ENCODE results near the gene RSL24D1.
"Not testable (repeated sequence)": the region's sequence is repeated elsewhere in the genome, so short reads cannot be mapped to it uniquely, and the experiment has no call there.

RSL24D1 gene

DNA sequence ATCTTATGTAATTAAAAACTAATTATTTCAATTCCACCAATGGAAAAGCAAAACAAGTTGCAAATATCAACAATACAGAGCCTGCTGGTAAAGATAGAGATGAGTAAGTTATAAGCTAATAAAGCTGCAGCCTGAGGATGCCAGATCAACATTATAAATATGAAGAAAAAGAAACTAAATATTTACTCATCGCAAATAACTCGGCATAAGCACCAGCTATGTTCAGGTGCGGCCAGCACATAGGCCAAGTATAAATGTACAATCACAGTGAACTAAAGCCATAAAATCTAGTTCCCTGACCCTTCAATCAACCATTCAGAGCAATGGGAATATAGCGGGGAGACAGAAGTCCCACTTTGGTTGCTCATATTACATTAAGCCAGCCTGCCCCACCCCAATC lies 7.7 kb upstream of the RSL24D1 start:
- DNase-seq = no peak

- no peak for DNase-seq
Observed at GRCh38 chr15:55202206-55202605, 5.5 kb upstream of the RSL24D1 start.

DNA sequence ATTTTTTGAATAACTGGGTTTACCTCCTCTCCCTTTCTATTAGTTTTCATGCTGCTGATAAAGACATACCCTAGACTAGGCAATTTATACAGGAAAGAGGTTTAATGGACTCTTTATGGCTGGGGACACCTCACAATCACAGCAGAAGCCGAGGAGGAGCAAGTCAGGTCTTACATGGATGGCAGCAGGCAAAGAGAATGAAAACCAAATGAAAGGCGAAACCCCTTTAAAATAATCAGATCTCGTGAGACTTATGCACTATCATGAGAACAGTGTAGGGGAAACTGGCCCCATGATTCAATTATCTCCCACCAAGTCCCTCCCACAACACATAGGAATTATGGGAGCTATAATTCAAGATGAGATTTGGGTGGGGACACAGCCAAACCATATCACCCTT lies 2.0 kb upstream of the RSL24D1 start:
- DNase-seq = no peak

DNA sequence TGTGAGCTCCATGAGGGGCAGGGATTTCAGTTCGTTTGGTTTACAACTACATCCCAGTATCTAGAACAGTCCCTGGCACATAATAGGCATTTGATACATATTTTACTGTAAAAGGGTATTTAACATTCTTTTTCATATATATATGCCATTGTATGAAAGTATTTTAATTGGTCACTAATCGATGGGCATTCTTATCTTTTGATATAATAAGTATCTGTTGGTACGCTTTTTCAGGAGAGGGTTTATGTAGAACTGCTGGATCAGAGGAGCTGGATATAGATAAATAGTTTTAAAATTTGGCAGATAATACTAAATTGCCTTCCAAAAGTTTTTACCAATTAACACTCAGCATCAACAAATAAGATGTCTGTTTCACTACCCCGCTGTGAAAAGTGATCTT lies 978 bp upstream of the RSL24D1 start:
- DNase-seq = no peak

DNA sequence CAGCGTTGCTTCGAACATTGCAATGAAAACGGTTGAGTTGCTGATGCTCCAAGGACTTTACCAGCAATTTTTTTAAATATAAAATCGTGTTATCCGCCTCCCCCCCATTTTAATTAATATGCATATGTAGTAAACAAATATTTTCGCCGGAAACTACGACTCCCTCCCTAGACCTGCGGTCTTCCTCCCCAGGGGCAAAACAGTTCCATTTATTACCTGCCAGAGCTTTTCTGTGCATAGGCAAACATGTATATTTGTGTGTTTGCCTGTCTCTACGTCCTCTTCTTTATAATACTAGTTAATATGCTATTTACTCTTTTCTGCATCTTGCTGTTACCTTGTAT lies 593 bp upstream of the RSL24D1 start:
- no peak for DNase-seq

GRCh38 chr15:55195996-55196395 lies 745 bp downstream of the RSL24D1 start:
- peak; percentile 48 for DNase-seq

DNA sequence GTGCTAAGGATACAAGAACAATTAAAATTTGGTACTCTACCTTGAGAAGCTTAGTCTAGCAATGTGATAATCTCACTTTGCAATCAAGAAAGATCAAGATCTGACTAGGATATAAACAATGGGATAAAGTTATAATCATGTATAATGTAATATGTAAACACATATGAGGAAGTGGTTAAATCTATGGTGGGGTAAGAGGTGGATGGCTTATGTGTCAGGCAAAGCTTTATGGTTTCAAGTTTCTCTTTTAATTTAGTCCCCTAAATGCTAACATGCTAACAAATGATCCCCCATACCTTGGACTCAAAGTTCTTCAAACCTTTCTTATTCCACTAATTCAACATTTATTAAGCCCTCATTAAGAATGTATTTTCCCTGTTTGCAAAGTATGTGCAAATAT lies 2.5 kb downstream of the RSL24D1 start:
- peak; percentile 69 for DNase-seq

DNA sequence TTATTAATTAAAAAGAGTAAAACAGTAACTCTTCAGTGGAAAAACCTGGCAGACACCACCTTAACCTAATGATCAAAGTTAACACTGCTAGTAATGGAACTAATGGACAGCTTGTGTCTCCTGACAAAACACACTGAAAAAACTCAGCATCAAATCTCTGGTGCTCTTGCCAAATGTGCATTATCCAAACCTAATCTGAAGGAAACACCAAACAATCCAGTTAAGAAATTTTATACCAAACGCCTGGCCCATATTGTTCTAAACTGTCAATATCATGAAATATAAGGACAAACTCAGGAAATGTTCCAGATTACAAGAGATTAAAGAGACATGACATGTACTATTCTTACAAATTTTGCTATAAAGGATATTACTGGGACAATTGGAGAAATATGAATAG lies 10.4 kb downstream of the RSL24D1 start:
- no peak for DNase-seq

GRCh38 chr15:55183679-55184078 lies 13.1 kb downstream of the RSL24D1 start:
- no peak for DNase-seq

DNA sequence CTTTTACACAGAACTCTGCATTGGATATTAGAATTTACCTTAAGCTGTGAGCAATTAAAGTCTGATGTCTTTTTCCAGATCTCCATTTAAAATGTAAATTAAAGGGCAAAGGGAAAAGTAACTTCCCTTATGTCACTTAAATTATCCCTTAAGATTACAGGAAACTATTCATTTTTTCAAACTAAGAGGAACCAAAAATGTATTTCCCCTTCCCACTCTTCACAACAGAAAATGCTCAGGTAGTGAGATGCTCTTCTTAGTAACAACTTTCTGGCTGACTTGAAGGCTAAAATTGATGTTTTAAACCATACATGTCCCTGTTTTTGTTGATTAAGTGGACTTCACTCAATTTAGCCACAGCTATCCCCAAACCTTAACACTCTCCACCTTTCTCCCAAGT lies 17.6 kb downstream of the RSL24D1 start:
- DNase-seq = peak; percentile 26

GRCh38 chr15:55170361-55170760 lies 26.4 kb downstream of the RSL24D1 start:
- no peak for DNase-seq

DNA sequence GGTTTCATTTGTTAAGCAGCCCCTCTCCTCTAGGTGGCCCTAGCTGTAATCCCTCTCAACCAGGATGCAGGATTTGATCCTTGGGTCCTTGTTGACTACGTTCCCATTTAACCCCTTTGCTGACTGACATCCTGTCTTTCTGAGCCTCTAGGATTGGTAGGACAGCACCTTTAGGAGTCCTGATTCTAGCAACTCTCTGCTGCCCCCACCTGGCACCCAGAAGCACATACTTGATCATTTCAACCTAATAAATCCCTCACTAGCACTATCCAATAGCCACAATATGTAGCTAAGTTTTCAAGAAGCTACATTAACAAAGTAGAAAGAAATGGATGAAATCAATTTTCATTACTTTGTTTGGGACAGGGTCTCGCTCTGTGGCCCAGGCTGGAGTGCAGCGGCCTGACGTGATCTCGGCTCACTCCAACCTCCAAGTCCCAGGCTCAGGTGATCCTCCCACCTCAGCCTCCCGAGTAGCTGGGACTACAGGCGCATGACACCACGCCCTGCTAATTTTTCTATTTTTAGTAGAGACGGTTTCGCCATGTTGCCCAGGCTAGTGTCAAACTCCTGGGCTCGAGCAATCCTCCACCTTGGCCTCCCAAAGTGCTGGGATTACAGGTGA lies 28.3 kb downstream of the RSL24D1 start:
- DNase-seq = peak; percentile 47

DNA sequence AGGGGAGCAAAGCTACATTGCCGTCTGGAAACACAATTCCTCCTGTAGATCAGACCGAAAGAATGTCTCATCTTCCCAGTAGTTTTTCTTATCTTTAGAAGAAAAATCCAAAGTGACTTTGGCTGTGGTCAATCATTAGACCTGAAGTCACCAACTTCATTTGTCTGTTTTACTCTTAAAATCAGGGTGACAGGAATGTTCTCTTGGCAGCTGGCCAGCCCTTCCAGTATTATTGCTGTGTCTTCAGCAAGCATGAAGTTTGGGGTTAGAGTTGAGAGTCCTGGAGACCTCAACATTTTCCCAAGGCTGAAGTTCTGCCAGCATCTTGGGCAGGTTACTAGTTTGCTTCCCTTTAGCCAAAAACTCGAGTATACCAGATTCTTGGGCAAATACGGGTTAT lies 32.5 kb downstream of the RSL24D1 start:
- no peak for DNase-seq

GRCh38 chr15:55151631-55152030 lies 45.1 kb downstream of the RSL24D1 start:
- DNase-seq = no peak

DNA sequence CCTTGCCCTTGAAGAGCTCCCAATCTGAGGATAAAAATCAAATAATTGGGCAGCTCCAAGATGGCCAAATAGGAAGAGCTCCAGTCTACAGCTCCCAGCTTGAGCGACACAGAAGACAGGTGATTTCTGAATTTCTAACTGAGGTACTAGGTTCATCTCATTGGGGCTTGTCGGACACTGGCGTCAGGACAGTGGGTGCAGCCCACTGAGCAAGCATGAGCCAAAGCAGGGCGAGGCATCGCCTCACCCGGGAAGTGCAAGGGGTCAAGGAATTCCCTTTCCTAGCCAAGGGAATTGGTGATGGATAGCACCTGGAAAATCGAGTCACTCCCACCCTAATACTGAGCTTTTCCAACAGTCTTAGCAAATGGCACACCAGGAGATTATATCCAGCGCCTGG lies 53.6 kb downstream of the RSL24D1 start:
- DNase-seq = not testable (repeated sequence)

- DNase-seq = no peak
Observed at GRCh38 chr15:55133972-55134371, 62.8 kb downstream of the RSL24D1 start.

DNA sequence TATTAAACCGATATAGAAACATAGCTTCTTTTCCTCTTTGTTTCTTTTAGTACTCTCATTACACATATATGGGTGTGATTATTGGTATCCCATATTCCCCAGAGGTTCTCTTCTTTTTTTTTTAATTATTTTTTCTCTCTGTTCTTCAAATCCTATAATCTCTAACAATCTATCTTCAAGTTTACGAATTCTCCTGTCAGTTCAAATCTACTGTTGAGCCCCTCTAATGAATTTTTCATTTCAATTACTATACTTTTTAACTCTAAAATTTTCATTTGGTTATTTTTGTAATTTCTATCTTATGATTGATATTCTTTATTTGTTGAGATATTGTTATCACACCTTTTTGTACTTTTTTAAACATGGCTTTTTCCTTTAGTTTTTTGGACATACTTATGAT lies 64.1 kb downstream of the RSL24D1 start:
- no peak for DNase-seq
